ENCODE results near the gene ACOT2.
"Not testable (repeated sequence)": the region's sequence is repeated elsewhere in the genome, so short reads cannot be mapped to it uniquely, and the experiment has no call there.

The ACOT2 gene, protein sequence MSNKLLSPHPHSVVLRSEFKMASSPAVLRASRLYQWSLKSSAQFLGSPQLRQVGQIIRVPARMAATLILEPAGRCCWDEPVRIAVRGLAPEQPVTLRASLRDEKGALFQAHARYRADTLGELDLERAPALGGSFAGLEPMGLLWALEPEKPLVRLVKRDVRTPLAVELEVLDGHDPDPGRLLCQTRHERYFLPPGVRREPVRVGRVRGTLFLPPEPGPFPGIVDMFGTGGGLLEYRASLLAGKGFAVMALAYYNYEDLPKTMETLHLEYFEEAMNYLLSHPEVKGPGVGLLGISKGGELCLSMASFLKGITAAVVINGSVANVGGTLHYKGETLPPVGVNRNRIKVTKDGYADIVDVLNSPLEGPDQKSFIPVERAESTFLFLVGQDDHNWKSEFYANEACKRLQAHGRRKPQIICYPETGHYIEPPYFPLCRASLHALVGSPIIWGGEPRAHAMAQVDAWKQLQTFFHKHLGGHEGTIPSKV

GRCh38 chr14:73569185-73569958, at the start of gene ACOT2:
ACOT2 (plus strand) TSS chr14:73569213; CDS start chr14:73569241, 28 bp downstream.
- peak; percentile 96 for DNase-seq

GRCh38 chr14:73521229-73521628, 47.8 kb upstream of the ACOT2 start:
- no peak for DNase-seq

DNA sequence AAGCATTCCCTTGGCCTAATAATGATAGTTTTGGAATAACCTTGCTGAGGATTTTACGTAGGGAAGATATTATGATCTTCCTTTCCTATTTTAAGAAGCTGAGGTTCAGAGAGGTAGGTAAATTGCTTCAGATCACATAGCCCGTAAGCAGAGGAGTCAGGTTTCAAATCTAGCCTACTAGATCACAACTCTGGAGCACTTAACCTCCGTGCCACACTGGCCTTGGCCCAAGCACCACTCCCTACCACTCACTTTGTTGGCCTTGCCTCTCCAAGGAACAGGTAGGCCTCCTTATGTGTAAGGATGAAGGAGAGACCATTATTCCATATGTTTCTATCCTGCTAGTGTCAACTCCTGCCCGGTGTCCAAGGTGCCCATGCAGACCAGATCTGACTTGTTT, 44.5 kb upstream of the ACOT2 start:
- DNase-seq = no peak

DNA sequence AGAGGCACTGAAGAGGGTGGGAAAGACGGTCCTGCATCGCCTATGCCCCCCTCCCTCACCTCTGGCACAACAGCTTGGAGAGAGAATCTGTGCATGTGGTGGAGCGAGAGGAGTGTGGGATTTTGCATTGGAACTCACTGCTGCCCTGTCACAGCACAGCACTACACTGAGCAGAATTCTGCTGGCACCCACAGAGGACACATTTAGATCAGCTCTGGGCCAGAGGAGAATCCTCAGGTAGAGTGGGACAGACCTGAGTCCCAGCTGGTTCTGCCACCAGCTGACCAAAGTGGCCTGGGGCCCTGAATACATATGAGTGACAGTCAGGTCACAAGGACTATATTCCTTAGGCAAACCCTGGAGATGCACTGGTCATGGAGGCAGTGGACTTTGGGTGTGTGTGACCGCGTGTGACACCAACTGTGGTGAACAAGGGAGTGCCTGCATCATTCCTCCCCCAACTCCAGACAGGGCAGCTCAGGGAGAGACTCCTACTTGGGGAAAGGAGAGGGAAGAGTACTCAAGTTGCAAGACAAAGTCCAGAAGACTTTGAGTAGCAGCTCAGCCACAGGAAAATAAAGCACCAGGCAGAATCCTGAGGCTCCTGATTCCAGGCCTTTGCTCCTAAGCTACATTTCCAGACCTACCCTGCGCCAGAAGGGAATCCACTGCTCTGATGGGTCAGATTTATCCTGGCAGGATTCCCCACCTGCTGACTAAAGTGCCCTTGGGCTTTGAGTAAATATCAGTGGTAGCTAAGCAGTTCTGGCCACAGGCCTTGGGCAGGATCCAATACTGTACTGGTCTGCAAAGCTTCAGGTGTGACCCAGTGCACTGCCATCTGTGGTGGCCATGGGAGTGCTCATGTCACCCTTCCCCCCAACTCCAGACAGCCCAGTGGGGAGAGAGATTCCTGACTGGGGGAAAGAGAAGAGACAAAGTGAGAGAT, 42.7 kb upstream of the ACOT2 start:
- no peak for DNase-seq

DNA sequence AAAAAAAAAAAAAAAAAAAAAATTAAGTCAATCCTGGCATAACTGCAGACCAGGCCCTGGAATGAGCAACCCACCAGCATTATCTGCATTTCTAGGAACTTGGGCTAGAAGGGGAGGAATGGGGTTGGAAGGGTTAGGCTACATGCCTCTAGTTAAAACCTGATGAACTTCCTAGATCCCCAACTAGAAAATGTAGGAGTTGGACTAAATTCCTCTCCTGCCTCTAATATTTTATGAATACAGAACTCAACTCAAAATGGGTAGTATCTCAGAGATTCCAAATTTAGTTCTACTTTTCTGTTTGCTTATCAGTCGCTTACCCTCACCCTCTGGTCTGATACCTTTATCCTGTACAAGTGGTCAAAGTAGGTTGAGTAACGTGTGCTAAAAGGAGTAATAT, 39.7 kb upstream of the ACOT2 start:
- not testable (repeated sequence) for DNase-seq

DNA sequence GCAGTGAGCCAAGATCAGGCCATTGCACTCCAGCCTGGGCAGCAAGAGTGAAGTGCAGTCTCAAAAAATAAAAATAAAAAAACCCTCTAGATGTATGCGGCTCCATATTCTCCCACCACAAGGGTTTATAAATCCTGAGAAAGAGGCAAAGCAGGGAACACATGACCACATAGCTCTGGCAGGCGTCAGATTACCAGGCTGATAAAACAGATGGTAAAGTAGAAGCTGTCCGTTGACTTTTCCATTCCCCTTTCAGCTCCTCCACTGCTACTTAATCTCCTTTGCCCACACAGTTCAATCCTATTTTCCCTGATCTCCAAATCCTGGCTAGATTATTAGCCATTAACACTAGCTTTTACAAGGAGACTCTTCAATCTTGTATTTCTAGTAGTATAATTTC, 37.0 kb upstream of the ACOT2 start:
- not testable (repeated sequence) for DNase-seq

DNA sequence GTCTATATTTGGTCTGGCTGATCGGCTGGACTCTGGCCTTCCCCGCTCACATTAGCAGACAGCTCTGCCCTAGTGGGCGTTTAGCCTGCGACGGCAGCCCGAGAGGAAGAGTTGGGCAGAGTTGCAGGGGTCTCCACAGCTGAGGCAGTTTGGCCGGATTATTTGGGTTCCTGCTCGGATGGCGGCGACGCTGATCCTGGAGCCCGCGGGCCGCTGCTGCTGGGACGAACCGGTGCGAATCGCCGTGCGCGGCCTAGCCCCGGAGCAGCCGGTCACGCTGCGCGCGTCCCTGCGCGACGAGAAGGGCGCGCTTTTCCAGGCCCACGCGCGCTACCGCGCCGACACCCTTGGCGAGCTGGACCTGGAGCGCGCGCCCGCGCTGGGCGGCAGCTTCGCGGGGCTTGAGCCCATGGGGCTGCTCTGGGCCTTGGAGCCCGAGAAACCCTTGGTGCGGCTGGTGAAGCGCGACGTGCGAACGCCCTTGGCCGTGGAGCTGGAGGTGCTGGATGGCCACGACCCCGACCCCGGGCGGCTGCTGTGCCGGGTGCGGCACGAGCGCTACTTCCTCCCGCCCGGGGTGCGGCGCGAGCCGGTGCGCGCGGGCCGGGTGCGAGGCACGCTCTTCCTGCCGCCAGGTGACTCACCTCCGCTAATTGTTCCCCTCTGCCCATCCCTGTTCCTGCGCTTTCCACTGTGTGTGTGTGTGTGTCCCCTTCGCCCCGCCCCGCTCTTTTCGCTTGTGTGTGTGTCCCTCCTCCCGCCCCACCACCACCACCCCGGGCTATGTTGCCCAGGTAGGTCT, 31.6 kb upstream of the ACOT2 start:
- peak; percentile 78 for DNase-seq

- DNase-seq = peak; percentile 27
These were observed 30.0 kb upstream of the ACOT2 start for GRCh38 chr14:73539017-73539416.

DNA sequence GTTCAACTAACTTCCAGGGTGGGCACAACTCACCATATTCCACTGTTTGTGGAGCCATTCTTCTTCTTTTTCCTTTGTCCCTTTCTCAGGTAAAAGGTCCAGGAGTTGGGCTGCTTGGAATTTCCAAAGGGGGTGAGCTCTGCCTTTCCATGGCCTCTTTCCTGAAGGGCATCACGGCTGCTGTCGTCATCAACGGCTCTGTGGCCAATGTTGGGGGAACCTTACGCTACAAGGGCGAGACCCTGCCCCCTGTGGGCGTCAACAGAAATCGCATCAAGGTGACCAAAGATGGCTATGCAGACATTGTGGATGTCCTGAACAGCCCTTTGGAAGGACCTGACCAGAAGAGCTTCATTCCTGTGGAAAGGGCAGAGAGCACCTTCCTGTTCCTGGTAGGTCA, 26.1 kb upstream of the ACOT2 start:
- not testable (repeated sequence) for DNase-seq

- DNase-seq = not testable (repeated sequence)
These were observed 23.7 kb upstream of the ACOT2 start for GRCh38 chr14:73545353-73545752.

GRCh38 chr14:73549097-73549496, 19.9 kb upstream of the ACOT2 start:
- not testable (repeated sequence) for DNase-seq

GRCh38 chr14:73549889-73550524, 19.0 kb upstream of the ACOT2 start:
- DNase-seq = not testable (repeated sequence)

DNA sequence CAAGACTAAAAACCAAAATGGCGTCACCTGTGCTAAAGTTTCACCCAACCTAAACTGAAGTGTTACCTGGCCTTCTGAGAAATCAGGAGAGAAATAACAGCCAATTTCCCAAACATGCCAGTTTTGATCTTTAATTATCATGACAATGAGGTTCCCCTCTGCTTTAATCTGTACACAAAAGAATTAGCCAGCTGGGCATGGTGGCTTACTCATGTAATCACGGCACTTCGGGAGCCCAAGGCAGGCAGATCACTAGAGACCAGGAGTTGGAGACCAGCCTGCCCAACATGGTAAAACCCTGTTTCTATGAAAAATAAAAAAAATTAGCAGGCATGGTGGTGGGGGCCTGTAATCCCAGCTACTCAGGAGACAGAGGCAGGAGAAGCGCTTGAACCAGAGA, 15.2 kb upstream of the ACOT2 start:
- DNase-seq = no peak

DNA sequence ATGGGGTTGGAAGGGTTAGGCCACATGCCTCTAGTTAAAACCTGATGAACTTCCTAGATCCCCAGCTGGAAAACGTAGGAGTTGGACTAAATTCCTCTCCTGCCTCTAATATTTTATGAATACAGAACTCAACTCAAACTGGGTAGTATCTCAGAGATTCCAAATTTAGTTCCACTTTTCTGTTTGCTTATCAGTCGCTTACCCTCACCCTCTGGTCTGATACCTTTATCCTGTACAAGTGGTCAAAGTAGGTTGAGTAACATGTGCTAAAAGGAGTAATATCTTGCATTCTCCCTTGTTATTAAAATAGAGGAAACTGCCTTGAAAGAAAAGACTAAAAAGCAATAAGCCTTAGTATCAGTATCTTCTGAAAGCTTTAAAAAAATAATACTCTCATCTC, 11.8 kb upstream of the ACOT2 start:
- not testable (repeated sequence) for DNase-seq

GRCh38 chr14:73558238-73558637, 10.8 kb upstream of the ACOT2 start:
- not testable (repeated sequence) for DNase-seq

DNA sequence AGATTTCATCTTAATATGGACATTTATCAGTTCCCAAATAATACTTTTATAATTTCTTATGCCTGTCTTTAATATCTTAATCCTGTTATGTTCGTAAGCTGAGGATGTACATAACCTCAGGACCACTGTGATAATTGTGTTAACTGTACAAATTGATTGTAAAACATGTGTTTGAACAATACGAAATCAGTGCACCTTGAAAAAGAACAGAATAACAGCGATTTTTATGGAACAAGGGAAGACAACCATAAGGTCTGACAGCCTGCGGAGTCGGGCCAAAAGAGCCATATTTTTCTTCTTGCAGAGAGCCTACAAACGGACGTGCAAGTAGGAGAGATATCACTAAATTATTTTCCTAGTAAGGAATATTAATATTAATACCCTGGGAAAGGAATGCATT, 6.8 kb upstream of the ACOT2 start:
- DNase-seq = not testable (repeated sequence)

GRCh38 chr14:73562696-73563095, 6.3 kb upstream of the ACOT2 start:
- DNase-seq = not testable (repeated sequence)

- DNase-seq = not testable (repeated sequence)
These were observed 2.6 kb upstream of the ACOT2 start for GRCh38 chr14:73566431-73566830.

DNA sequence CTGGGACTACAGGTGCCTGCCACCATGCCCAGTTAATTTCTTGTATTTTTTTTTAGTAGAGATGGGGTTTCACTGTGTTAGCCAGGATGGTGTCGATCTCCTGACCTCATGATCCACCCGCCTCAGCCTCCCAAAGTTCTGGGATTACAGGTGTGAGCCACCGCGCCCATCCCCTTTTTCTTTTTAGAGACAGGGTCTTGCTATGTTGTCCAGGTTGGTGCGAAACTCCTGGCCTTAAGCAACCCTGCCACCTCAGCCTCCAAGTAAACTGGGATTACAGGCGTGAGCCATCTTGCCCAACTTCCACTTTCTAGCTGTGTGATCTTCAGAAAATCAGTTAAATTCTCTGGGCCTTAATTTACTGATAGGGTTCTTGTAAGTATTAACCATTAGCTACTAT, 2.1 kb upstream of the ACOT2 start:
- not testable (repeated sequence) for DNase-seq

GRCh38 chr14:73567358-73567757, 1.7 kb upstream of the ACOT2 start:
- no peak for DNase-seq

Data from retina (tissue), 1 donor.